SK-N-SH (cell line): ENCODE data around the gene NSA2. TPM values are rescaled to one million over a fixed set of nuclear protein-coding genes. Genes with fewer than 3 reads are reported as not detected.

ENCODE experiments used
- CTCF ChIA-PET: fragments of 300-600, 350-600 bp; formaldehyde crosslinking; extraction: SDS; loops from one replicate; lab custom pipeline; 2021; lab: Yijun Ruan, JAX
- POLR2A ChIA-PET: fragments of 350-600 bp; sonication (Branson Sonifier 250); formaldehyde crosslinking; extraction: SDS; loops from one replicate; lab custom pipeline; 2020; ENCODE audit warnings: antibody characterized with exemption, inconsistent platforms; lab: Yijun Ruan, JAX
- DNase-seq: peaks from one replicate; pipeline ENCODE4 v3.0.0; 2012
- H2AFZ ChIP-seq: fragments of 200-600 bp; sonication (generic); 2 replicates; pipeline ENCODE4 v1.8.1; 2016; ENCODE audit warnings: antibody characterized with exemption, mild to moderate bottlenecking, low read depth
- H3F3A ChIP-seq: fragments of 200-600 bp; sonication (generic); replicated peaks from 2 replicates; pipeline ENCODE3; 2016; ENCODE audit warnings: antibody characterized with exemption, mild to moderate bottlenecking; ENCODE audit not compliant: insufficient read depth
- H3K27ac ChIP-seq, 2 experiments: fragments of 200-500 bp in 1 of 2; fragments of 200-600 bp in 1 of 2; sonication (Bioruptor generic) in 1 of 2; sonication (generic), shearing (Covaris generic) in 1 of 2; 2 replicates each; pipeline versions ENCODE4 v1.5.1 to v1.6.1; 2014 to 2016; ENCODE audit warnings: low read depth in 2 of 2, inconsistent platforms in 1 of 2, low read length in 1 of 2, mild to moderate bottlenecking in 1 of 2, mixed read lengths in 1 of 2
- H3K27me3 ChIP-seq: fragments of 200-600 bp; sonication (generic), shearing (Covaris generic); 2 replicates; pipeline ENCODE4 v1.6.1; 2016; ENCODE audit warnings: mixed run types; ENCODE audit not compliant: insufficient read depth
- H3K36me3 ChIP-seq, 2 experiments: fragments of 200-500 bp in 1 of 2; fragments of 200-600 bp in 1 of 2; sonication (Bioruptor generic) in 1 of 2; sonication (generic) in 1 of 2; replicated peaks in 1 of 2; 2 replicates each; pipeline versions ENCODE3 to v1.5.1; 2014 to 2016; ENCODE audit warnings: low read length in 1 of 2, mild to moderate bottlenecking in 1 of 2; ENCODE audit not compliant: insufficient read depth in 2 of 2, control insufficient read depth in 1 of 2
- H3K4me1 ChIP-seq, 2 experiments: fragments of 200-500 bp in 1 of 2; fragments of 200-600 bp in 1 of 2; sonication (Bioruptor generic) in 1 of 2; sonication (generic), shearing (Covaris generic) in 1 of 2; 2 replicates each; pipeline versions ENCODE4 v1.5.1 to v1.6.1; 2014 to 2016; ENCODE audit warnings: low read depth in 1 of 2, low read length in 1 of 2, mixed run types in 1 of 2; ENCODE audit not compliant: insufficient read depth in 2 of 2, control insufficient read depth in 1 of 2
- H3K4me2 ChIP-seq: fragments of 200-600 bp; sonication (generic), shearing (Covaris generic); 2 replicates; pipeline ENCODE4 v1.6.1; 2017; ENCODE audit warnings: mixed run types
- H3K4me3 ChIP-seq, 2 experiments: fragments of 200-500 bp in 1 of 2; fragments of 200-600 bp in 1 of 2; sonication (Bioruptor generic) in 1 of 2; sonication (generic), shearing (Covaris generic) in 1 of 2; 2 replicates each; pipeline versions ENCODE4 v1.5.1 to v1.8.1; 2014 to 2016; ENCODE audit warnings: low read depth in 2 of 2, inconsistent platforms in 1 of 2, low read length in 1 of 2, mild to moderate bottlenecking in 1 of 2, mixed read lengths in 1 of 2, moderate library complexity in 1 of 2
- H3K79me2 ChIP-seq: fragments of 200-600 bp; sonication (generic); 2 replicates; pipeline ENCODE4 v1.8.1; 2017; ENCODE audit warnings: mild to moderate bottlenecking; ENCODE audit not compliant: insufficient read depth
- H3K9ac ChIP-seq: fragments of 200-600 bp; sonication (generic); 2 replicates; pipeline ENCODE4 v1.6.1; 2017; ENCODE audit warnings: mixed run types
- H3K9me2 ChIP-seq: fragments of 200-600 bp; sonication (generic); 2 replicates; pipeline ENCODE4 v1.6.1; 2017; ENCODE audit warnings: mixed run types
- H3K9me3 ChIP-seq: fragments of 200-600 bp; sonication (generic); 2 replicates; pipeline ENCODE4 v1.6.1; 2017; ENCODE audit warnings: mixed run types, mild to moderate bottlenecking, moderate library complexity
- H4K20me1 ChIP-seq: fragments of 200-600 bp; sonication (generic); 2 replicates; pipeline ENCODE4 v1.6.1; 2017; ENCODE audit warnings: mild to moderate bottlenecking, mixed run types; ENCODE audit not compliant: insufficient read depth
- ELF1 ChIP-seq: IDR thresholded peaks from 2 replicates; pipeline ENCODE4 v1.4.0; 2012
- EP300 ChIP-seq, 2 experiments: IDR thresholded peaks; 2 replicates each; pipeline versions ENCODE4 v1.4.0 to v1.6.1; 2012; ENCODE audit warnings: borderline replicate concordance in 1 of 2, low read depth in 1 of 2, low read length in 1 of 2
- EZH2phosphoT487 ChIP-seq: fragments of 200-600 bp; sonication (generic); IDR thresholded peaks from 2 replicates; pipeline ENCODE4 v1.6.1; 2017; ENCODE audit warnings: low read depth, mixed run types, mild to moderate bottlenecking, antibody characterized with exemption, moderate library complexity, borderline replicate concordance
- FOXM1 ChIP-seq: IDR thresholded peaks from 2 replicates; pipeline ENCODE4 v1.4.0; 2012; ENCODE audit warnings: low read depth, mild to moderate bottlenecking
- JUND ChIP-seq: IDR thresholded peaks from 2 replicates; pipeline ENCODE4 v1.4.0; 2012
- RAD21 ChIP-seq: IDR thresholded peaks from 2 replicates; pipeline ENCODE4 v1.6.1; 2012; ENCODE audit warnings: mild to moderate bottlenecking, low read length
- WGBS: methylation state at CpG from one replicate; pipeline ENCODE4 v1.1.6; 2017; ENCODE audit warnings: low lambda C conversion rate; 5-methylcytosine and 5-hydroxymethylcytosine counted together
- polyA plus RNA-seq, 3 experiments: library from polyadenylated mRNA; depleted of rRNA; stranded (reverse); fragments of >200 nt; gene quantifications; 2 replicates each; pipeline ENCODE4 v1.2.3, GENCODE V29; 2012
- TF ChIP-seq, protein P1 (sequence below): IDR thresholded peaks from 2 replicates; pipeline ENCODE4 v1.6.1; 2012; ENCODE audit warnings: mild to moderate bottlenecking, low read depth, low read length, moderate library complexity
- TF ChIP-seq, protein P2 (sequence below): fragments of 150-350 bp; IDR thresholded peaks from 2 replicates; pipeline ENCODE4 v1.6.1; 2017; ENCODE audit warnings: antibody characterized with exemption, low read length, low read depth, borderline replicate concordance
- TF ChIP-seq, protein P3 (sequence below): IDR thresholded peaks from 2 replicates; pipeline ENCODE4; 2012
- TF ChIP-seq, protein P4 (sequence below): IDR thresholded peaks from 2 replicates; pipeline ENCODE4 v1.4.0; 2012; ENCODE audit warnings: low read depth, borderline replicate concordance

NSA2 gene
- polyA plus RNA-seq, 1 of the 3 experiments (the other 2 are of a cell fraction): 81.0 TPM

DNA sequence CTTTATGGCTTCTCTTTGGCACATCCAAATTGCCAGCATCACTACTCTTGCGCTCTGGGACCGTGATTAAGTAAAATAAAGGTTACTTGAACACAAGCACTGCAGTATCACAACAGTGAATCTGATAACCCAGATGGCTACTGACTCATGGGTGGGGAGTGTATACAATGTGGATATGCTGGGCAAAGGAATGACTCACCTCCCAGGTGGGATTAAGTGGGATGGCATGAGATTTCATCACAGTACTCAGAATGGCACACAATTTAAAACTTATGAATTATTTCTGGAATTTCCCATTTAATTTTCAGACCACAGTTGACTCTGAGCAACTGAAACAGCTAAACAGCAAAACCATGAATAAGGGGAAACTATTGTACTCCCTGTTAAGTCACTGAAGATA, 4.5 kb upstream of the NSA2 start (continued):
- TF ChIP-seq, protein P1, sequence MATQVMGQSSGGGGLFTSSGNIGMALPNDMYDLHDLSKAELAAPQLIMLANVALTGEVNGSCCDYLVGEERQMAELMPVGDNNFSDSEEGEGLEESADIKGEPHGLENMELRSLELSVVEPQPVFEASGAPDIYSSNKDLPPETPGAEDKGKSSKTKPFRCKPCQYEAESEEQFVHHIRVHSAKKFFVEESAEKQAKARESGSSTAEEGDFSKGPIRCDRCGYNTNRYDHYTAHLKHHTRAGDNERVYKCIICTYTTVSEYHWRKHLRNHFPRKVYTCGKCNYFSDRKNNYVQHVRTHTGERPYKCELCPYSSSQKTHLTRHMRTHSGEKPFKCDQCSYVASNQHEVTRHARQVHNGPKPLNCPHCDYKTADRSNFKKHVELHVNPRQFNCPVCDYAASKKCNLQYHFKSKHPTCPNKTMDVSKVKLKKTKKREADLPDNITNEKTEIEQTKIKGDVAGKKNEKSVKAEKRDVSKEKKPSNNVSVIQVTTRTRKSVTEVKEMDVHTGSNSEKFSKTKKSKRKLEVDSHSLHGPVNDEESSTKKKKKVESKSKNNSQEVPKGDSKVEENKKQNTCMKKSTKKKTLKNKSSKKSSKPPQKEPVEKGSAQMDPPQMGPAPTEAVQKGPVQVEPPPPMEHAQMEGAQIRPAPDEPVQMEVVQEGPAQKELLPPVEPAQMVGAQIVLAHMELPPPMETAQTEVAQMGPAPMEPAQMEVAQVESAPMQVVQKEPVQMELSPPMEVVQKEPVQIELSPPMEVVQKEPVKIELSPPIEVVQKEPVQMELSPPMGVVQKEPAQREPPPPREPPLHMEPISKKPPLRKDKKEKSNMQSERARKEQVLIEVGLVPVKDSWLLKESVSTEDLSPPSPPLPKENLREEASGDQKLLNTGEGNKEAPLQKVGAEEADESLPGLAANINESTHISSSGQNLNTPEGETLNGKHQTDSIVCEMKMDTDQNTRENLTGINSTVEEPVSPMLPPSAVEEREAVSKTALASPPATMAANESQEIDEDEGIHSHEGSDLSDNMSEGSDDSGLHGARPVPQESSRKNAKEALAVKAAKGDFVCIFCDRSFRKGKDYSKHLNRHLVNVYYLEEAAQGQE: 0 out of 2 replicates have a peak, but pooled peaks have one; percentile 47

DNA sequence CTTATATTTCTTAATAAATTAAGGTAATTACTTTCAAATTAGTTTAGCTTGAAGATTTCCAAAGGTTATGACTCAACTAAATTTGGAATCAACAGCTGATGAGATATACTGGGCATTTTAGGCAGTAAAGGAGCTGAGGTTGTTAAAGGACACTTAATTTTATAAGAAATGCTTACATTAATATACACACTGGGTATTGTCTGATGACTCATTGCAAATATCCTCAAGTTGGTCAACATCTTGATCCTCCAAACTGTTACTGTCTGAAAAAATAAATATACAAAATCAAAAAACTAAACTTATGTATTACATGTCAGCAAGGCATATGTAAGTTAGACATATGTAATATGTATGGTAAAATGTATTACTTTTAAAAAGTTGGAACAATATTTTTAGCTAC, 3.5 kb upstream of the NSA2 start:
- DNase-seq: no peak
- ChIA-PET POLR2A (no interaction called here), CTCF (interaction anchor here (0.6 to 1.4 kb wide), 3 partner anchors 14 to 91 kb away, joined by 3 read pairs; no protein-coding TSS in a partner anchor)

DNA sequence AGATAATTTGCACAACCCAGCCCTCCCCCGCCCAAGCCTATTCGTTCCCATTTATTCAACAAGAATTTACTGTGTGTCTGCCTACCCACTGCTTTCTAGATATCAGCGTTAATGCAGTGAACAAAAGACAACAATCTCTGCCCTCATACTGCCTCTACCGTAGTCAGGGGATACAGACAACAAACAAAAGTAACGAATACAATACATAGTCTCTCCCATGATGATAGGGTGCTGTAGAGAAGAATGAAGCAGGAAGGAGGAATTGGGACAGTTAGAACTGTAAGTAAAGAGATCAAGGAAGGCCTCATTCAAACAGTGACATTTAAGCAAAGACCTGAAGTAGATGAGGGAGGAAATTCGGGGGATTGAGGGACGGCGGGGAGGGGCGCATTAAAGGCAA, 1.8 kb upstream of the NSA2 start:
- H3K36me3 ChIP-seq: peaks cover 23 to 52% of the 10 kb centered on the region in 2 experiments
- no peak overlapping the region for H3K9ac ChIP-seq
- peaks cover 17 to 31% of the 10 kb centered on the region in 2 experiments; a peak in 3 of 4 replicates for H3K4me1 ChIP-seq
- WGBS: 84% methylated on average over 9 of the region's 9 CpGs
- no peaks in the 10 kb centered on the region for H3K9me3 ChIP-seq
- ChIA-PET POLR2A (no interaction called here), CTCF (interaction anchor here (0.7 to 2.4 kb wide), 3 partner anchors 15 to 146 kb away, joined by 4 to 14 read pairs (median 9); no protein-coding TSS in a partner anchor)
- H3K9me2 ChIP-seq: no peaks in the 10 kb centered on the region
- peaks cover 74% of the 10 kb centered on the region for H3K79me2 ChIP-seq
- peak overlapping the region in 1 of 2 experiments; percentile 100; a peak in 3 of 4 replicates for H3K4me3 ChIP-seq
- no peaks in the 10 kb centered on the region for H4K20me1 ChIP-seq
- H3K4me2 ChIP-seq: peak overlapping the region; percentile 95
- no peak overlapping the region for H2AFZ ChIP-seq
- peaks cover 27% of the 10 kb centered on the region for H3F3A ChIP-seq
- DNase-seq: no peak
- no peaks in the 10 kb centered on the region for H3K27me3 ChIP-seq
- 0 out of 4 replicates have a peak overlapping the region, but pooled peaks of 1 of the 2 experiments have one; percentile 67 for H3K27ac ChIP-seq
- TF ChIP-seq EZH2phosphoT487 (no peak), RAD21 (no peak), FOXM1 (no peak), JUND (no peak), EP300 (IDR thresholded peaks at IDR 0.05; ENCODE audit: borderline replicate concordance in 1 of 2, low read depth in 1 of 2, low read length in 1 of 2) (no peak), ELF1 (no peak)
- TF ChIP-seq, protein P2, sequence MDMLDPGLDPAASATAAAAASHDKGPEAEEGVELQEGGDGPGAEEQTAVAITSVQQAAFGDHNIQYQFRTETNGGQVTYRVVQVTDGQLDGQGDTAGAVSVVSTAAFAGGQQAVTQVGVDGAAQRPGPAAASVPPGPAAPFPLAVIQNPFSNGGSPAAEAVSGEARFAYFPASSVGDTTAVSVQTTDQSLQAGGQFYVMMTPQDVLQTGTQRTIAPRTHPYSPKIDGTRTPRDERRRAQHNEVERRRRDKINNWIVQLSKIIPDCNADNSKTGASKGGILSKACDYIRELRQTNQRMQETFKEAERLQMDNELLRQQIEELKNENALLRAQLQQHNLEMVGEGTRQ: no peak
- TF ChIP-seq, protein P3, sequence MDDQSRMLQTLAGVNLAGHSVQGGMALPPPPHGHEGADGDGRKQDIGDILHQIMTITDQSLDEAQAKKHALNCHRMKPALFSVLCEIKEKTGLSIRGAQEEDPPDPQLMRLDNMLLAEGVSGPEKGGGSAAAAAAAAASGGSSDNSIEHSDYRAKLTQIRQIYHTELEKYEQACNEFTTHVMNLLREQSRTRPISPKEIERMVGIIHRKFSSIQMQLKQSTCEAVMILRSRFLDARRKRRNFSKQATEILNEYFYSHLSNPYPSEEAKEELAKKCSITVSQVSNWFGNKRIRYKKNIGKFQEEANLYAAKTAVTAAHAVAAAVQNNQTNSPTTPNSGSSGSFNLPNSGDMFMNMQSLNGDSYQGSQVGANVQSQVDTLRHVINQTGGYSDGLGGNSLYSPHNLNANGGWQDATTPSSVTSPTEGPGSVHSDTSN: no peak
- TF ChIP-seq, protein P1: no peak

More for the DNA sequence above, 3.5 kb upstream of the NSA2 start:
- peaks cover 17 to 30% of the 10 kb centered on the region in 2 experiments; a peak in 3 of 4 replicates for H3K4me1 ChIP-seq
- peak overlapping the region; percentile 95 for H3K4me2 ChIP-seq
- H3K9ac ChIP-seq: 0 out of 2 replicates have a peak overlapping the region, but pooled peaks have one; percentile 4
- H3K9me3 ChIP-seq: no peaks in the 10 kb centered on the region
- peak overlapping the region in 1 of 2 experiments; percentile 65; a peak in 3 of 4 replicates for H3K27ac ChIP-seq
- 0 out of 2 replicates have a peak, but pooled peaks have one; percentile 27 for TF ChIP-seq JUND
- TF ChIP-seq, protein P4, sequence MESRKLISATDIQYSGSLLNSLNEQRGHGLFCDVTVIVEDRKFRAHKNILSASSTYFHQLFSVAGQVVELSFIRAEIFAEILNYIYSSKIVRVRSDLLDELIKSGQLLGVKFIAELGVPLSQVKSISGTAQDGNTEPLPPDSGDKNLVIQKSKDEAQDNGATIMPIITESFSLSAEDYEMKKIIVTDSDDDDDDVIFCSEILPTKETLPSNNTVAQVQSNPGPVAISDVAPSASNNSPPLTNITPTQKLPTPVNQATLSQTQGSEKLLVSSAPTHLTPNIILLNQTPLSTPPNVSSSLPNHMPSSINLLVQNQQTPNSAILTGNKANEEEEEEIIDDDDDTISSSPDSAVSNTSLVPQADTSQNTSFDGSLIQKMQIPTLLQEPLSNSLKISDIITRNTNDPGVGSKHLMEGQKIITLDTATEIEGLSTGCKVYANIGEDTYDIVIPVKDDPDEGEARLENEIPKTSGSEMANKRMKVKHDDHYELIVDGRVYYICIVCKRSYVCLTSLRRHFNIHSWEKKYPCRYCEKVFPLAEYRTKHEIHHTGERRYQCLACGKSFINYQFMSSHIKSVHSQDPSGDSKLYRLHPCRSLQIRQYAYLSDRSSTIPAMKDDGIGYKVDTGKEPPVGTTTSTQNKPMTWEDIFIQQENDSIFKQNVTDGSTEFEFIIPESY: no peak
- H3K36me3 ChIP-seq: peaks cover 28 to 55% of the 10 kb centered on the region in 2 experiments
- no peak overlapping the region for H2AFZ ChIP-seq
- H3K79me2 ChIP-seq: peaks cover 68% of the 10 kb centered on the region
- no peaks in the 10 kb centered on the region for H3K9me2 ChIP-seq
- peaks cover 27% of the 10 kb centered on the region for H3F3A ChIP-seq
- no peaks in the 10 kb centered on the region for H4K20me1 ChIP-seq
- H3K4me3 ChIP-seq: no peak overlapping the region
- no peaks in the 10 kb centered on the region for H3K27me3 ChIP-seq
